Measurements from ENCODE around the gene GRIN2C.
A peak's percentile ranks its signal among the peaks of the same experiment; 100 is the strongest.
"Not testable (repeated sequence)": the region's sequence is repeated elsewhere in the genome, so short reads cannot be mapped to it uniquely, and the experiment has no call there.

The GRIN2C gene

GRCh38 chr17:74872313-74873036 is 12.8 kb upstream of the GRIN2C start, which contains the start of gene FDXR:
FDXR (minus strand) TSS chr17:74872994; CDS start chr17:74872944, 50 bp downstream.
- TF ChIP-seq, protein P1, sequence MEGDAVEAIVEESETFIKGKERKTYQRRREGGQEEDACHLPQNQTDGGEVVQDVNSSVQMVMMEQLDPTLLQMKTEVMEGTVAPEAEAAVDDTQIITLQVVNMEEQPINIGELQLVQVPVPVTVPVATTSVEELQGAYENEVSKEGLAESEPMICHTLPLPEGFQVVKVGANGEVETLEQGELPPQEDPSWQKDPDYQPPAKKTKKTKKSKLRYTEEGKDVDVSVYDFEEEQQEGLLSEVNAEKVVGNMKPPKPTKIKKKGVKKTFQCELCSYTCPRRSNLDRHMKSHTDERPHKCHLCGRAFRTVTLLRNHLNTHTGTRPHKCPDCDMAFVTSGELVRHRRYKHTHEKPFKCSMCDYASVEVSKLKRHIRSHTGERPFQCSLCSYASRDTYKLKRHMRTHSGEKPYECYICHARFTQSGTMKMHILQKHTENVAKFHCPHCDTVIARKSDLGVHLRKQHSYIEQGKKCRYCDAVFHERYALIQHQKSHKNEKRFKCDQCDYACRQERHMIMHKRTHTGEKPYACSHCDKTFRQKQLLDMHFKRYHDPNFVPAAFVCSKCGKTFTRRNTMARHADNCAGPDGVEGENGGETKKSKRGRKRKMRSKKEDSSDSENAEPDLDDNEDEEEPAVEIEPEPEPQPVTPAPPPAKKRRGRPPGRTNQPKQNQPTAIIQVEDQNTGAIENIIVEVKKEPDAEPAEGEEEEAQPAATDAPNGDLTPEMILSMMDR (IDR thresholded peaks at IDR 0.05; ENCODE audit: insufficient read depth, low read length, poor library complexity, severe bottlenecking) = no peak
- Histone ChIP-seq H3K4me3 (replicated peaks; ENCODE audit: low read depth, low read length) (peak within 1 kb of the TSS; percentile 97), H3K27me3 (replicated peaks; ENCODE audit: control insufficient read depth, insufficient read depth, low read length) (no peaks in the 10 kb centered on the region), H3K36me3 (ENCODE audit: control insufficient read depth, insufficient read depth, low read length) (peaks cover 10% of the 10 kb centered on the region)
- DNase-seq (ENCODE audit: extremely low read depth, insufficient read length) = no peak

GRCh38 chr17:74871356-74872076 is 11.8 kb upstream of the GRIN2C start:
- TF ChIP-seq, protein P1 (IDR thresholded peaks at IDR 0.05; ENCODE audit: insufficient read depth, low read length, poor library complexity, severe bottlenecking) = no peak
- peak overlapping the region; percentile 97 for H3K4me3 ChIP-seq (replicated peaks; ENCODE audit: low read depth, low read length)

GRCh38 chr17:74870512-74870911 is 10.8 kb upstream of the GRIN2C start:
- TF ChIP-seq, protein P1 (IDR thresholded peaks at IDR 0.05; ENCODE audit: insufficient read depth, low read length, poor library complexity, severe bottlenecking) = no peak
- DNase-seq (ENCODE audit: extremely low read depth, insufficient read length) = no peak
- H3K27me3 ChIP-seq (replicated peaks; ENCODE audit: control insufficient read depth, insufficient read depth, low read length) = no peaks in the 10 kb centered on the region
- peak overlapping the region; percentile 4 for H3K4me3 ChIP-seq (replicated peaks; ENCODE audit: low read depth, low read length)
- peaks cover 17% of the 10 kb centered on the region for H3K36me3 ChIP-seq (ENCODE audit: control insufficient read depth, insufficient read depth, low read length)

More at GRCh38 chr17:74871356-74872076, 11.8 kb upstream of the GRIN2C start:
- no peak for DNase-seq (ENCODE audit: extremely low read depth, insufficient read length)
- Histone ChIP-seq H3K27me3 (replicated peaks; ENCODE audit: control insufficient read depth, insufficient read depth, low read length) (no peaks in the 10 kb centered on the region), H3K36me3 (ENCODE audit: control insufficient read depth, insufficient read depth, low read length) (peaks cover 13% of the 10 kb centered on the region)

DNA sequence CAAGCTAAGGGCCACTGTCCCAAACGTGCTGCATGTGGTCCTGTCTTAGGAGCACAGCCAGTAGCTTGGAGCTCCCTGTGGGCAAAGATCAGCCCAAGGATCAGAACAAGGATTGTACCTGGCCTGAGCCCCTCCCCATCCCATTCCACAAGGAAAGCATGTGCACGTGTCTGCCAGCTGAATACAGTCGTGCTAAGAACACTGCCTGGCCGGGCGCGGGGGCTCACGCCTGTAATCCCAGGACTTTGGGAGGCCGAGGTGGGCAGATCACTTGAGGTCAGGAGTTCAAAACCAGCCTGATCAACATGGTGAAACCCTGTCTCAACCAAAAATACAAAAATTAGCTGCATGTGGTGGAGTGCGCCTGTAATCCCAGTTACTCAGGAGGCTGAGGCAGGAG is 10.3 kb upstream of the GRIN2C start:
- H3K27me3 ChIP-seq (replicated peaks; ENCODE audit: control insufficient read depth, insufficient read depth, low read length); DNase-seq (ENCODE audit: extremely low read depth, insufficient read length); H3K4me3 ChIP-seq (replicated peaks; ENCODE audit: low read depth, low read length): not testable (repeated sequence)
- peaks cover 20% of the 10 kb centered on the region for H3K36me3 ChIP-seq (ENCODE audit: control insufficient read depth, insufficient read depth, low read length)

GRCh38 chr17:74868908-74869255 is 9.2 kb upstream of the GRIN2C start:
- no peaks in the 10 kb centered on the region for H3K27me3 ChIP-seq (replicated peaks; ENCODE audit: control insufficient read depth, insufficient read depth, low read length)
- no peak overlapping the region for H3K4me3 ChIP-seq (replicated peaks; ENCODE audit: low read depth, low read length)
- DNase-seq (ENCODE audit: extremely low read depth, insufficient read length) = no peak
- H3K36me3 ChIP-seq (ENCODE audit: control insufficient read depth, insufficient read depth, low read length) = peaks cover 30% of the 10 kb centered on the region
- TF ChIP-seq, protein P1 (IDR thresholded peaks at IDR 0.05; ENCODE audit: insufficient read depth, low read length, poor library complexity, severe bottlenecking) = no peak

DNA sequence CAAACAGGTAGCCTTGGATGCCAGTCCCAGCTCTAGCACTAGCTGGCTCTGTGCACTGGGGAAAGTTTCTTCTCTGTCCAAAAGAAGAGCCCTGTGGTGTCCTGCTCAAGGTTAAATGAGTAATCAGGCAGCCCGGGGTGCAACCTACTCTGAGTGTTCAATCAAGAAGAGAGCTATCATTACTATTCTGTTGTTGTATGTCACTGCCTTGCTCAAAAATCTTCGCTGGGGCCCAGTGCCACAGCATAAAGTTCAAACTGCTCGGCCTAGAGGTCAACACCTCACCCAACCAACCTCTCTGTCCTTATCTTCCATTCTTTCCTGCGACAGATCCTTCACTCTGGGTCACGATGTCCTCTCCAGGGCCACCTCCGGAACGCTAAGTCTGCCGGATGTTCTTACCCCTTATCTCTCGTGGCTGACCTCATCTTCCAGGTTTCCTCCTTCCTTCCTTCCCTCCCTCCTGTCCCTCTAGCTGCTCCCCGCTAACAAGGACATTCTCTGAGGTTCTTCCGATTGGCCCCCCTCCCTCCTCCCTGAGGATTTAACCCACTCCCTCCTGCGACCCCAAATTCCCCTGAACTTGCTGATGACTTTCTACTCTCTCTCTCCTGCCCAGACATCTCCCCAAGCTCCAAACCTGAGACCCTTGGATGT is 8.7 kb upstream of the GRIN2C start:
- TF ChIP-seq, protein P1 (IDR thresholded peaks at IDR 0.05; ENCODE audit: insufficient read depth, low read length, poor library complexity, severe bottlenecking) = no peak
- Histone ChIP-seq H3K4me3 (replicated peaks; ENCODE audit: low read depth, low read length) (no peak overlapping the region), H3K27me3 (replicated peaks; ENCODE audit: control insufficient read depth, insufficient read depth, low read length) (no peaks in the 10 kb centered on the region), H3K36me3 (ENCODE audit: control insufficient read depth, insufficient read depth, low read length) (peaks cover 35% of the 10 kb centered on the region)
- no peak for DNase-seq (ENCODE audit: extremely low read depth, insufficient read length)
